Liver (tissue), 9 donors: ENCODE measurements around the gene TAPBP. TPM values are rescaled to one million over a fixed set of nuclear protein-coding genes. Genes with fewer than 3 reads are reported as not detected.
"Not testable (repeated sequence)": the region's sequence is repeated elsewhere in the genome, so short reads cannot be mapped to it uniquely, and the experiment has no call there.

ENCODE experiments used
- DNase-seq: peaks from one replicate; pipeline ENCODE4 v3.0.0-alpha.2; 2017; ENCODE audit warnings: low spot score
- H3K27ac ChIP-seq, 2 donors: one replicate each; pipeline ENCODE4 v1.7.0; 2013; ENCODE audit warnings: inconsistent platforms in 2 of 2, low read length in 2 of 2, control low read depth in 1 of 2, low read depth in 1 of 2, mild to moderate bottlenecking in 1 of 2
- H3K27me3 ChIP-seq, 4 donors: one replicate each; pipeline versions ENCODE4 v1.6.1 to v1.7.0; 2013; ENCODE audit warnings: low read length in 3 of 4, inconsistent platforms in 1 of 4, mild to moderate bottlenecking in 1 of 4, moderate library complexity in 1 of 4; ENCODE audit not compliant: control insufficient read depth in 4 of 4, insufficient read depth in 4 of 4
- H3K36me3 ChIP-seq, 4 donors: one replicate each; pipeline versions ENCODE4 v1.6.1 to v1.7.0; 2013; ENCODE audit warnings: low read length in 3 of 4, mild to moderate bottlenecking in 3 of 4, low read depth in 1 of 4, moderate library complexity in 1 of 4; ENCODE audit not compliant: control insufficient read depth in 4 of 4, insufficient read depth in 3 of 4
- H3K4me1 ChIP-seq, 4 donors: one replicate each; pipeline versions ENCODE4 v1.6.1 to v1.7.0; 2013; ENCODE audit warnings: low read length in 3 of 4, mild to moderate bottlenecking in 3 of 4, moderate library complexity in 1 of 4; ENCODE audit not compliant: control insufficient read depth in 4 of 4, insufficient read depth in 4 of 4
- H3K4me3 ChIP-seq, 3 donors: one replicate each; pipeline versions ENCODE4 v1.6.1 to v1.7.0; 2013; ENCODE audit warnings: low read length in 3 of 3, control low read depth in 1 of 3, low read depth in 1 of 3, mild to moderate bottlenecking in 1 of 3
- H3K9ac ChIP-seq, 2 donors: one replicate each; pipeline ENCODE4 v1.7.0; 2013; ENCODE audit warnings: low read length in 2 of 2, mild to moderate bottlenecking in 2 of 2, moderate library complexity in 2 of 2, control low read depth in 1 of 2, low read depth in 1 of 2
- H3K9me3 ChIP-seq, 4 donors: one replicate each; pipeline versions ENCODE4 v1.6.1 to v1.7.0; 2013; ENCODE audit warnings: low read length in 3 of 4; ENCODE audit not compliant: control insufficient read depth in 4 of 4
- ATF3 ChIP-seq: IDR thresholded peaks from 2 replicates; pipeline ENCODE4 v1.6.1; 2016; ENCODE audit warnings: antibody characterized with exemption
- CTCF ChIP-seq: fragments of 150-350 bp; IDR thresholded peaks from 2 replicates; pipeline ENCODE4 v1.5.1; 2017; ENCODE audit warnings: improper control_type of control experiment, low read depth, low read length; ENCODE audit not compliant: missing input control
- EGR1 ChIP-seq, 2 donors: IDR thresholded peaks; 2 replicates each; pipeline ENCODE4 v1.6.1; 2016 to 2018; ENCODE audit warnings: antibody characterized with exemption in 2 of 2, low read depth in 2 of 2
- FOXA1 ChIP-seq: IDR thresholded peaks from 2 replicates; pipeline ENCODE4 v1.6.1; 2016; ENCODE audit warnings: antibody characterized with exemption
- FOXA2 ChIP-seq: IDR thresholded peaks from 2 replicates; pipeline ENCODE4 v1.6.1; 2016; ENCODE audit warnings: antibody characterized with exemption
- GABPA ChIP-seq, 2 donors: IDR thresholded peaks in 1 of 2; conservative IDR thresholded peaks in 1 of 2; 2 replicates each; pipeline ENCODE4 v1.6.1; 2016; ENCODE audit warnings: antibody characterized with exemption in 2 of 2, mild to moderate bottlenecking in 1 of 2, moderate library complexity in 1 of 2
- HNF4A ChIP-seq, 2 donors: conservative IDR thresholded peaks; 2 replicates each; pipeline ENCODE4 v1.6.1; 2016; ENCODE audit warnings: antibody characterized with exemption in 2 of 2, mild to moderate bottlenecking in 2 of 2
- HNF4G ChIP-seq: IDR thresholded peaks from 2 replicates; pipeline ENCODE4 v1.6.1; 2016; ENCODE audit warnings: antibody characterized with exemption
- JUND ChIP-seq, 2 donors: IDR thresholded peaks; 2 replicates each; pipeline ENCODE4 v1.6.1; 2016; ENCODE audit warnings: antibody characterized with exemption in 2 of 2
- MAX ChIP-seq: IDR thresholded peaks from 2 replicates; pipeline ENCODE4 v1.6.1; 2016; ENCODE audit warnings: antibody characterized with exemption
- NR2F2 ChIP-seq: IDR thresholded peaks from 2 replicates; pipeline ENCODE4 v1.6.1; 2016; ENCODE audit warnings: antibody characterized with exemption
- RAD21 ChIP-seq, 2 donors: IDR thresholded peaks; 2 replicates each; pipeline ENCODE4 v1.6.1; 2016; ENCODE audit warnings: antibody characterized with exemption in 2 of 2, mild to moderate bottlenecking in 2 of 2
- REST ChIP-seq: IDR thresholded peaks from 2 replicates; pipeline ENCODE4 v1.6.1; 2016; ENCODE audit warnings: antibody characterized with exemption, mild to moderate bottlenecking
- RXRA ChIP-seq, 2 donors: IDR thresholded peaks; 2 replicates each; pipeline ENCODE4 v1.6.1; 2017 to 2018; ENCODE audit warnings: antibody characterized with exemption in 2 of 2, mild to moderate bottlenecking in 1 of 2
- SP1 ChIP-seq: IDR thresholded peaks from 2 replicates; pipeline ENCODE4 v1.6.1; 2018; ENCODE audit warnings: antibody characterized with exemption, mild to moderate bottlenecking
- TAF1 ChIP-seq: conservative IDR thresholded peaks from 2 replicates; pipeline ENCODE4 v1.6.1; 2016; ENCODE audit warnings: antibody characterized with exemption, mild to moderate bottlenecking
- YY1 ChIP-seq: IDR thresholded peaks from 2 replicates; pipeline ENCODE4 v1.6.1; 2016; ENCODE audit warnings: antibody characterized with exemption, mild to moderate bottlenecking
- ZBTB33 ChIP-seq: IDR thresholded peaks from 2 replicates; pipeline ENCODE4 v1.6.1; 2016; ENCODE audit warnings: antibody characterized with exemption
- WGBS: extraction: QIAGEN DNeasy Blood & Tissue Kit; methylation state at CpG from one replicate; pipeline ENCODE4 v1.1.7; 2013; 5-methylcytosine and 5-hydroxymethylcytosine counted together
- polyA plus RNA-seq, 2 donors: library from polyadenylated mRNA; stranded (reverse) in 1 of 2; unstranded in 1 of 2; fragments of 200-250 nt in 1 of 2; fragments of >200 nt in 1 of 2; fragmentation: Nextera tagmentation in 1 of 2; extraction: Ambion mirVana in 1 of 2; gene quantifications; one replicate each; pipeline versions ENCODE4 v1.2.1 to v1.2.3, GENCODE V29; 2013 to 2015
- total RNA-seq, 2 donors: library from RNA; depleted of rRNA; stranded (reverse); fragments of >200 nt; gene quantifications; one replicate each; pipeline ENCODE4 v1.2.3, GENCODE V29; 2014
- donor health status: healthy.
- donor health status: healthy.
- donor health status: healthy.
- donor health status: healthy.
- donor health status: healthy.

Gene TAPBP
- total and polyA plus RNA-seq, 4 donors = 47.9 to 74.0 (median 51.0) TPM

GRCh38 chr6:33285214-33285613 lies 28.7 kb downstream of the TAPBP start:
- Histone ChIP-seq H3K36me3 (peaks cover 0 to 42% (median 15%) of the 10 kb centered on the region in 4 donors), H3K4me1 (peaks cover 5 to 19% (median 16%) of the 10 kb centered on the region in 4 donors)
- 84% methylated on average over 4 of the region's 4 CpGs for WGBS
- H3K9ac ChIP-seq, H3K4me3 ChIP-seq, H3K9me3 ChIP-seq, DNase-seq, H3K27ac ChIP-seq, H3K27me3 ChIP-seq: not testable (repeated sequence)

GRCh38 chr6:33280539-33280938 lies 33.3 kb downstream of the TAPBP start:
- no peak for DNase-seq
- no peak overlapping the region for H3K9ac ChIP-seq
- H3K36me3 ChIP-seq = peaks cover 0 to 49% (median 15%) of the 10 kb centered on the region in 4 donors
- H3K4me1 ChIP-seq = peaks cover 0 to 18% (median 9%) of the 10 kb centered on the region in 4 donors
- H3K4me3 ChIP-seq = no peak overlapping the region
- 93% methylated on average over 6 of the region's 6 CpGs for WGBS
- H3K27ac ChIP-seq = no peak overlapping the region
- TF ChIP-seq TAF1 = no peak
- no peak for TF ChIP-seq CTCF
- no peak for TF ChIP-seq EGR1 (IDR thresholded peaks at IDR 0.05; ENCODE audit: low read depth in 2 of 2)
- TF ChIP-seq REST = no peak
- no peak for TF ChIP-seq HNF4A (conservative IDR thresholded peaks at IDR 0.05)
- no peak for TF ChIP-seq NR2F2
- no peak for TF ChIP-seq GABPA (IDR thresholded peaks at IDR 0.05 in 1 of 2, conservative IDR thresholded peaks at IDR 0.05 in 1 of 2)
- TF ChIP-seq SP1 = no peak
- TF ChIP-seq HNF4G = no peak
- no peak for TF ChIP-seq RXRA (IDR thresholded peaks at IDR 0.05)
- no peak for TF ChIP-seq FOXA2
- TF ChIP-seq FOXA1 = no peak
- no peak for TF ChIP-seq RAD21 (IDR thresholded peaks at IDR 0.05)
- no peak for TF ChIP-seq JUND (IDR thresholded peaks at IDR 0.05)
- TF ChIP-seq ZBTB33 = no peak
- no peak for TF ChIP-seq YY1
- TF ChIP-seq MAX = no peak
- TF ChIP-seq ATF3 = no peak
- no peaks in the 10 kb centered on the region for H3K27me3 ChIP-seq
- no peaks in the 10 kb centered on the region for H3K9me3 ChIP-seq
